AG04449 (cell line): Measurements from ENCODE around the gene PRRG2.

Experiments used
- CTCF ChIA-PET: fragments of 350-600 bp; formaldehyde crosslinking; extraction: SDS; loops from one replicate; lab custom pipeline; 2021; ENCODE audit warnings: antibody characterized with exemption; lab: Yijun Ruan, JAX
- POLR2A ChIA-PET: fragments of 400-600, 350-600 bp; formaldehyde crosslinking; extraction: SDS; loops from one replicate; lab custom pipeline; 2020; ENCODE audit warnings: antibody characterized with exemption, inconsistent platforms; lab: Yijun Ruan, JAX
- DNase-seq: peaks from one replicate; pipeline ENCODE4 v3.0.0-alpha.2; 2010; ENCODE audit warnings: low read depth, low spot score
- H3K4me3 ChIP-seq: 2 replicates; pipeline ENCODE4 v1.5.1; 2011; ENCODE audit warnings: low read depth, mild to moderate bottlenecking, control low read depth, low read length
- TF ChIP-seq, protein P1 (sequence below): IDR thresholded peaks from one replicate; pipeline ENCODE4 v1.5.1; 2011; ENCODE audit warnings: mild to moderate bottlenecking, moderate library complexity, low read length, control low read depth, inconsistent platforms; ENCODE audit not compliant: insufficient read depth; ENCODE audit errors: missing control alignments

Gene PRRG2

DNA sequence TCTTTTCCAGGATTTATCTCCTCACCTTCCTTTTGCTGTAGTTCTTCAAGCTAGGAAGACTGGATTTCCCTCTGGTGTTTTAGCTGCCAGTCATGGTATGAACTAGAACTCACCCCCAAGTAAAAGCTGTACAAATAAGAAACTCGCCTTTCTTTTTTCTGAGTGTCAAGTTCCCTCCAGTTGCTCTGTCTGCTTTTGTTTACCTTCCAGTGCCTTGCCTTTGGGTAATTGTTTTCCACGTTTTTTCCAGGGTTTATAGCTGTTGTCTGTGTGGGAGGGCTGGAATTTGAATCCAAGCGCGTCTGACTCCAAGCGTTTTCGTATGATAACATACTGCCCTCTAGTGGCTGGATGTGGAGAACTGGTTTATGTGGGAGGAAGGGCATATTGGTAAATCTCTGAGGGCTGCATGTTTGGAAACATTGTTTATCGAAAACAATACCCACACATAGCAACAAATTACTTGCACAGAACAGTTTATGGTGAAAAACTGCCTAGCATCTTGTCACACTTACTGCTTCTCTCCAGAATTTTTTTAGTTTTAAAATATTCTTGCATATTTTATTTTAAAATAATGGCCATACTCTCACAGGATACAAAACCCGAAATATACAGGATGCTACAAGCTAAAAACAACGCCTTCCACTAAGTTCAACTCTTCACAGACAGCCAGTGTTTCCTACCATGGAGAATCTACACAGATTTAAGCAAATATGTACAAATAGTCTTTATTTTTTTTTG, 34.1 kb upstream of the PRRG2 start:
- no peak for DNase-seq
- TF ChIP-seq, protein P1, sequence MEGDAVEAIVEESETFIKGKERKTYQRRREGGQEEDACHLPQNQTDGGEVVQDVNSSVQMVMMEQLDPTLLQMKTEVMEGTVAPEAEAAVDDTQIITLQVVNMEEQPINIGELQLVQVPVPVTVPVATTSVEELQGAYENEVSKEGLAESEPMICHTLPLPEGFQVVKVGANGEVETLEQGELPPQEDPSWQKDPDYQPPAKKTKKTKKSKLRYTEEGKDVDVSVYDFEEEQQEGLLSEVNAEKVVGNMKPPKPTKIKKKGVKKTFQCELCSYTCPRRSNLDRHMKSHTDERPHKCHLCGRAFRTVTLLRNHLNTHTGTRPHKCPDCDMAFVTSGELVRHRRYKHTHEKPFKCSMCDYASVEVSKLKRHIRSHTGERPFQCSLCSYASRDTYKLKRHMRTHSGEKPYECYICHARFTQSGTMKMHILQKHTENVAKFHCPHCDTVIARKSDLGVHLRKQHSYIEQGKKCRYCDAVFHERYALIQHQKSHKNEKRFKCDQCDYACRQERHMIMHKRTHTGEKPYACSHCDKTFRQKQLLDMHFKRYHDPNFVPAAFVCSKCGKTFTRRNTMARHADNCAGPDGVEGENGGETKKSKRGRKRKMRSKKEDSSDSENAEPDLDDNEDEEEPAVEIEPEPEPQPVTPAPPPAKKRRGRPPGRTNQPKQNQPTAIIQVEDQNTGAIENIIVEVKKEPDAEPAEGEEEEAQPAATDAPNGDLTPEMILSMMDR, result peak; percentile 64
- CTCF ChIA-PET, result interaction anchor here (0.6 to 8.5 kb wide), 34 partner anchors 9 to 161 kb away, joined by 3 to 65 read pairs (median 6); partner anchors contain the start of genes ALDH16A1, FLT3LG, NOSIP and PRMT1
- POLR2A ChIA-PET, result interaction anchor here (0.7 to 1.5 kb wide), 2 partner anchors 19 to 34 kb away, joined by 3 to 8 read pairs; partner anchors contain the start of gene RCN3
- no peak overlapping the region for H3K4me3 ChIP-seq

DNA sequence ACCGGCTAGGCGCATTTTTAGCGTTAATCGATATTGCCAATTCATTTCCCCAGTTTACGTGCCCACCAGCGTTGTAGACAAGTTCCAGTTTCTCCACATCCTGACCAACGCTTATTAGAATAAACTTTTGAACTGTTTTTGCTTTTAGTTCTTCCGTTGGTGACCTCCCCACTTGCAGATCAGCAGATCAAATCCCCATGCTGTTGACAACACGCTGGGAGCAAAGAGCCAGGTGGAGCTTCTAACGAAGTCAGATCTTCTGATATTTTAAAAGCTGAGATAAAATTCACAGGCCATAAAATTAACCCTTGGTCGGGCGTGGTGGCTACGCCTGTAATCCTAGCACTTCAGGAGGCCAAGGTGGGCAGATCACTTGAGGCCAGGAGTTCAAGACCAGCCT, 32.1 kb upstream of the PRRG2 start:
- TF ChIP-seq, protein P1, result no peak
- ChIA-PET CTCF (interaction anchor here (1.4 to 8.5 kb wide), 8 partner anchors 8 to 132 kb away, joined by 5 to 65 read pairs (median 10); partner anchors contain the start of genes FLT3LG and PRMT1), POLR2A (interaction anchor here (1.1 kb wide), 1 partner anchor 31 kb away, joined by 3 read pairs; no protein-coding TSS in a partner anchor)
- DNase-seq, result no peak
- no peak overlapping the region for H3K4me3 ChIP-seq

DNA sequence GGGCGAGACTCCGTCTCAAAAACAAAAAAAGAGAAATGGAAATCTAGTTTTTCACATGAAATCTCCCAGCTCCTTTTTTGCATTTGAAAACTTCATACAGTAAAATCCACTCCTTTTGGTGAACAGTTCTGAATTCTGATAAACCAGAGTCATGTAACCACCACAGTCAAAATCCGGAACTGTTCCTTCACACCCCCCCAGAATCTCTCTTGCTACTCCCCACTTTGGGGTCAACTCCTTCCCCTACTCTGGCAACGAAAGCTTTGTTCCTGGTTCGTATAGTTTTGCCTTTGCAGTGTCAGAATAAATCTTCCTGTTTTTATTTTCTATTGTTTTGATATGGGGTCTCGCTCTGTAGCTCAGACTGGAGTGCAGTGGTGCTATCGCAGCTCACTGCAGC, 29.6 kb upstream of the PRRG2 start:
- no peak overlapping the region for H3K4me3 ChIP-seq
- CTCF ChIA-PET, result interaction anchor here (0.6 to 13.7 kb wide), 7 partner anchors 8 to 49 kb away, joined by 3 to 200 read pairs (median 3); no protein-coding TSS in a partner anchor
- no peak for DNase-seq
- POLR2A ChIA-PET, result no interaction called here
- TF ChIP-seq, protein P1, result no peak

DNA sequence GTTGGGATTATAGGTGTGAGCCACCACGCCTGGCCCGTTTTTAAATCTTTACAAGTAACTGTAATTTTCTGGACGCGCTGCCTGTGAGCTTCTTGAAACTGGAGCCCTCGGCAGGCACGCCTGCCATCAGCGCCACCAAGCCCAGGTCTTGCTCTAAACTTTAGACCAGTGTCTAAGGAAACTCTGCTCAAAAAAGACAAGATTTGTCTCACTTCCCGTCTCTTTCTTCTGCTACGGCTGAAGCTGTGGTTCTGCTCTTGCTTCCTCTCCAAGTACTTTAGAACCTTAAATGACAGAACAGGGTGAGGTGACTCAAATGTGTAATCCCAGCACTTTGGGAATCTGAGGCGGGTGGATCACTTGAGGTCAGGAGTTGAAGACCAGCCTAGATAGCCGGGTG, 28.4 kb upstream of the PRRG2 start:
- ChIA-PET CTCF (interaction anchor here (0.9 to 13.7 kb wide), 7 partner anchors 8 to 50 kb away, joined by 3 to 200 read pairs (median 4); partner anchors contain the start of gene RCN3), POLR2A (no interaction called here)
- no peak for DNase-seq
- TF ChIP-seq, protein P1, result no peak
- H3K4me3 ChIP-seq, result no peak overlapping the region

DNA sequence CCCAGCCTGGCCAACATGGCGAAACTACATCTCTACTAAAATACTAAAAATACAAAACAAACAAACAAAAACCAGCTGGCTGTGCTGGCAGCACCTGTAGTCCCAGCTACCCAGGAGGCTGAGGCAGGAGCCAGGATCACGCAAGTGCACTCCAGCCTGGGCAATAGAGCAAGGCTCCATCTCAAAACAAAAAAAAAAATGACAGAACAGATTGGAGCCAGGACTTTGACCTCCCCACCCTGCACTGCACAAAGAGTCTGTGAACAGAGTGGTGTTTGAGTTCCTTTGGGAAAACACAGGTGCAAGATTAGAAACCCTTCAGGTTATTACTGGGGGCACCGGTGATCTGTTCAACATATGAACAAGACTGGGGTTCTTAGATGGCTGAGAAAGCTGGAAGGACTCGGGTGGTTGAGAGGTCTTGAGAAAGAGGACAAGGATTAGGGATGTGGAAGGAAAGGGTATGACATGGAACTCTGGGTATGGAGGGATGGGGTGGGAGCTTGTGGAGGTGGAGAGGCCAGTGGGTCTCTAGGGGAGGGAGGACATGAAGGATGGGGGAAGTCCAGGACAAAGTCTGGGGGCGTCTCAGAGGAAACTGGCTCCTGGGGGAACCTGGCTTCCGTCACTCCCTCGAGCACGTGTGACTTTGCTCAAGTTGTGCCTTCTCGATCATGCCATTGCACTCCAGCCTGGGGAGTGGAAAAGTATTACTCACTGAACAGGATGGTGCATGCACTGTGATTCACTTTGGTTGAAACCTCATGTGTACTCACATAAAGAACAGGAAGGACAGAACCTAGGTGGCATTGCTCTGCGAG, 27.5 kb upstream of the PRRG2 start:
- CTCF ChIA-PET, result interaction anchor here (1.4 to 13.7 kb wide), 5 partner anchors 9 to 47 kb away, joined by 3 to 200 read pairs (median 5); partner anchors contain the start of gene RCN3
- peak; percentile 17 for DNase-seq
- no peak overlapping the region for H3K4me3 ChIP-seq
- POLR2A ChIA-PET, result interaction anchor here (0.6 kb wide), 1 partner anchor 10 kb away, joined by 3 read pairs; no protein-coding TSS in a partner anchor
- TF ChIP-seq, protein P1, result no peak
